Measurements from ENCODE around the gene TMPRSS9.

The TMPRSS9 gene

GRCh38 chr19:2441096-2441752, 81.2 kb downstream of the TMPRSS9 start:
- Mint-ChIP-seq H3K4me3 (no peak overlapping the region), H3K27me3 (no peaks in the 10 kb centered on the region), H3K9me3 (no peaks in the 10 kb centered on the region), H3K4me1 (peaks cover under 1% of the 10 kb centered on the region), H3K36me3 (peaks cover 28% of the 10 kb centered on the region), H3K27ac (no peak overlapping the region)
- no peak for DNase-seq
- CTCF ChIA-PET = no interaction called here

- Mint-ChIP-seq H3K9me3 (no peaks in the 10 kb centered on the region), H3K27me3 (no peaks in the 10 kb centered on the region), H3K36me3 (peaks cover 28% of the 10 kb centered on the region), H3K4me3 (no peak overlapping the region), H3K4me1 (peaks cover 18% of the 10 kb centered on the region), H3K27ac (no peak overlapping the region)
- CTCF ChIA-PET = interaction anchor here (1.2 kb wide), 1 partner anchor 170 kb away, joined by 3 read pairs; no protein-coding TSS in a partner anchor
- DNase-seq = no peak
Measured at GRCh38 chr19:2443116-2443784, 83.2 kb downstream of the TMPRSS9 start.

- Mint-ChIP-seq H3K4me3 (no peak overlapping the region), H3K4me1 (peaks cover 20% of the 10 kb centered on the region), H3K27me3 (no peaks in the 10 kb centered on the region), H3K36me3 (peaks cover 29% of the 10 kb centered on the region), H3K9me3 (no peaks in the 10 kb centered on the region), H3K27ac (no peak overlapping the region)
- DNase-seq = no peak
- CTCF ChIA-PET = interaction anchor here (1.2 kb wide), 1 partner anchor 170 kb away, joined by 3 read pairs; no protein-coding TSS in a partner anchor
Measured at GRCh38 chr19:2443785-2444182, 83.7 kb downstream of the TMPRSS9 start.

- Mint-ChIP-seq H3K4me1 (peaks cover 23% of the 10 kb centered on the region), H3K36me3 (peaks cover 30% of the 10 kb centered on the region), H3K27me3 (no peaks in the 10 kb centered on the region), H3K4me3 (no peak overlapping the region), H3K9me3 (no peaks in the 10 kb centered on the region), H3K27ac (no peak overlapping the region)
- CTCF ChIA-PET = no interaction called here
- DNase-seq = no peak
Measured at GRCh38 chr19:2444251-2445002, 84.4 kb downstream of the TMPRSS9 start.

- no peaks in the 10 kb centered on the region for H3K9me3 Mint-ChIP-seq
- CTCF ChIA-PET = interaction anchor here (0.9 to 1.1 kb wide), 2 partner anchors 18 to 168 kb away, joined by 3 read pairs; no protein-coding TSS in a partner anchor
- peak overlapping the region; percentile 48 for H3K4me3 Mint-ChIP-seq
- peaks cover 30% of the 10 kb centered on the region for H3K36me3 Mint-ChIP-seq
- peak overlapping the region; percentile 86 for H3K27ac Mint-ChIP-seq
- peaks cover 23% of the 10 kb centered on the region for H3K4me1 Mint-ChIP-seq
- DNase-seq = peak; percentile 49
- no peaks in the 10 kb centered on the region for H3K27me3 Mint-ChIP-seq
Measured at GRCh38 chr19:2446381-2446780, 86.3 kb downstream of the TMPRSS9 start.

GRCh38 chr19:2449019-2449418, 89.0 kb downstream of the TMPRSS9 start:
- Mint-ChIP-seq H3K36me3 (peaks cover 18% of the 10 kb centered on the region), H3K4me1 (peaks cover 23% of the 10 kb centered on the region), H3K4me3 (no peak overlapping the region), H3K27me3 (no peaks in the 10 kb centered on the region), H3K9me3 (no peaks in the 10 kb centered on the region), H3K27ac (no peak overlapping the region)
- CTCF ChIA-PET = no interaction called here
- no peak for DNase-seq

GRCh38 chr19:2451138-2451537, 91.1 kb downstream of the TMPRSS9 start:
- DNase-seq = no peak
- Mint-ChIP-seq H3K36me3 (peaks cover 15% of the 10 kb centered on the region), H3K27ac (no peak overlapping the region), H3K9me3 (no peaks in the 10 kb centered on the region), H3K27me3 (no peaks in the 10 kb centered on the region), H3K4me1 (peaks cover 36% of the 10 kb centered on the region), H3K4me3 (no peak overlapping the region)
- CTCF ChIA-PET = no interaction called here

- Mint-ChIP-seq H3K9me3 (no peaks in the 10 kb centered on the region), H3K27ac (no peak overlapping the region), H3K4me3 (no peak overlapping the region), H3K27me3 (no peaks in the 10 kb centered on the region), H3K36me3 (peaks cover 10% of the 10 kb centered on the region), H3K4me1 (peaks cover 30% of the 10 kb centered on the region)
- DNase-seq = no peak
- CTCF ChIA-PET = no interaction called here
Measured at GRCh38 chr19:2451741-2452140, 91.7 kb downstream of the TMPRSS9 start.

- H3K9me3 Mint-ChIP-seq = no peaks in the 10 kb centered on the region
- no peak overlapping the region for H3K27ac Mint-ChIP-seq
- H3K36me3 Mint-ChIP-seq = peaks cover 14% of the 10 kb centered on the region
- no peak for DNase-seq
- peaks cover 24% of the 10 kb centered on the region for H3K4me1 Mint-ChIP-seq
- H3K4me3 Mint-ChIP-seq = peak overlapping the region; percentile 10
- CTCF ChIA-PET = no interaction called here
- H3K27me3 Mint-ChIP-seq = no peaks in the 10 kb centered on the region
Measured at GRCh38 chr19:2453431-2454025, 93.5 kb downstream of the TMPRSS9 start.

GRCh38 chr19:2454199-2454961, 94.3 kb downstream of the TMPRSS9 start:
- peaks cover 13% of the 10 kb centered on the region for H3K36me3 Mint-ChIP-seq
- H3K9me3 Mint-ChIP-seq = no peaks in the 10 kb centered on the region
- DNase-seq = no peak
- H3K4me1 Mint-ChIP-seq = peaks cover 21% of the 10 kb centered on the region
- CTCF ChIA-PET = no interaction called here
- H3K27me3 Mint-ChIP-seq = no peaks in the 10 kb centered on the region
- H3K4me3 Mint-ChIP-seq = peak overlapping the region; percentile 83
- H3K27ac Mint-ChIP-seq = peak overlapping the region; percentile 92

GRCh38 chr19:2454962-2455850, 95.1 kb downstream of the TMPRSS9 start:
- no peak for DNase-seq
- Mint-ChIP-seq H3K27me3 (no peaks in the 10 kb centered on the region), H3K27ac (peak overlapping the region; percentile 92), H3K4me3 (peak overlapping the region; percentile 83), H3K4me1 (peaks cover 23% of the 10 kb centered on the region), H3K36me3 (peaks cover 15% of the 10 kb centered on the region), H3K9me3 (no peaks in the 10 kb centered on the region)
- CTCF ChIA-PET = no interaction called here

GRCh38 chr19:2455851-2456570, 95.9 kb downstream of the TMPRSS9 start:
- peak overlapping the region; percentile 83 for H3K4me3 Mint-ChIP-seq
- H3K9me3 Mint-ChIP-seq = no peaks in the 10 kb centered on the region
- CTCF ChIA-PET = interaction anchor here (1.6 kb wide), 1 partner anchor 27 kb away, joined by 4 read pairs; no protein-coding TSS in a partner anchor
- DNase-seq = peak; percentile 70
- no peaks in the 10 kb centered on the region for H3K27me3 Mint-ChIP-seq
- H3K36me3 Mint-ChIP-seq = peaks cover 14% of the 10 kb centered on the region
- H3K4me1 Mint-ChIP-seq = peaks cover 26% of the 10 kb centered on the region
- H3K27ac Mint-ChIP-seq = peak overlapping the region; percentile 92
